Activated effector memory CD4-positive, alpha-beta T cell treated with anti-CD3 and anti-CD28 coated beads, Interleukin-2, amount 50 U/mL, for 16 hours (primary cell): ENCODE data around the gene PVALEF.

Experiments used
- DNase-seq: peaks from one replicate; pipeline ENCODE4 v3.0.0-alpha.2; 2020

The PVALEF gene

GRCh38 chr17:81165246-81166032 lies at the start of gene PVALEF:
PVALEF (plus strand) TSS chr17:81165507; CDS start chr17:81181227, 15,720 bp downstream.
- DNase-seq, result no peak

- no peak for DNase-seq
Observed at GRCh38 chr17:81115749-81116464, 49.4 kb upstream of the PVALEF start.

GRCh38 chr17:81116704-81117103 lies 48.6 kb upstream of the PVALEF start:
- DNase-seq, result no peak

GRCh38 chr17:81117672-81118198 lies 47.6 kb upstream of the PVALEF start:
- DNase-seq, result no peak

DNA sequence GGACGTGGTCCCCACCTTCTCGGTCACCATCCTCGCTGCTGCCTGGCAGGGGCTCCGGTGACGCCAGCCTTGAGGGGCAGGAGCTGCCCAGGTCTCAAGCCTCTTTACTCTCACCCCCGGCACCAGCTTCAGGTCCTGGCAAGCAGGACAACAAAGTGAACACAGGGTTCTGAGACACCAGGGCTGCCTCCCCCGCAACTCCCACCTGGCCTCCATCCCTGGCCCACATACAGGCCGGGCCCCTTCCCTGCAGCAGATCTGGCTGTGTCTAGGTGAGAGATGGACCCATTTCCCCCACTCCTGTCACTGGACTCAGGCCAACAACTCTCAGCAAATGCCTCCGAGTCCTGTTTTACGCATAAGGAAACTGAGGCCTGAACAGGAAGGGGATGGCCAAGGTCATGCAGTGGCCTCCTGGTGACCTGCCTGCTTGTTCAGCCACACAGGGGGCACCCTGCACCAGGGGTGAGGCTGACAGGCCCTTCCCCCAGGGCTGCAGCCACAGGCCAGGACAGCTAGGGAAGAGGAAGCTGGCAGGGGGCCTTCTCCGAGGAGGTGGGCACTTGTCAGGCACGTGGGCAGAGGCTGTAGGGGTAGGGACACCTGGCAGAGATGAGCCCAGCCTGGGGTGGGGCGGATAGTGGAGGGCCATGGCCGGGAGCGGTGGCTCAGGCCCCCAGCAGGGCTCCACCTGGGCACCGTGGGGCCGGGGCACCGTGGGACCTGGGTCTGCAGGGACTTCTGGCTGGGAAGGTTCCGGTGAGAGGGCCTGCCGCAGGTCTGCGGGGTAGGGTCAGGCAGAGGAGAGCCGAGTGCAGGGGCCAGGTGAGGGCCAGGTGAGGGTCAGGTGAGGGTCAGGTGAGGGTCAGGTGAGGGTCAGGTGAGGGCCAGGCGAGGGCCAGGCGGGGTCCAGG lies 46.7 kb upstream of the PVALEF start:
- no peak for DNase-seq

GRCh38 chr17:81119223-81120148 lies 45.8 kb upstream of the PVALEF start:
- peak; percentile 93 for DNase-seq

GRCh38 chr17:81120149-81120484 lies 45.2 kb upstream of the PVALEF start:
- no peak for DNase-seq

GRCh38 chr17:81120695-81121621 lies 44.3 kb upstream of the PVALEF start:
- no peak for DNase-seq

DNA sequence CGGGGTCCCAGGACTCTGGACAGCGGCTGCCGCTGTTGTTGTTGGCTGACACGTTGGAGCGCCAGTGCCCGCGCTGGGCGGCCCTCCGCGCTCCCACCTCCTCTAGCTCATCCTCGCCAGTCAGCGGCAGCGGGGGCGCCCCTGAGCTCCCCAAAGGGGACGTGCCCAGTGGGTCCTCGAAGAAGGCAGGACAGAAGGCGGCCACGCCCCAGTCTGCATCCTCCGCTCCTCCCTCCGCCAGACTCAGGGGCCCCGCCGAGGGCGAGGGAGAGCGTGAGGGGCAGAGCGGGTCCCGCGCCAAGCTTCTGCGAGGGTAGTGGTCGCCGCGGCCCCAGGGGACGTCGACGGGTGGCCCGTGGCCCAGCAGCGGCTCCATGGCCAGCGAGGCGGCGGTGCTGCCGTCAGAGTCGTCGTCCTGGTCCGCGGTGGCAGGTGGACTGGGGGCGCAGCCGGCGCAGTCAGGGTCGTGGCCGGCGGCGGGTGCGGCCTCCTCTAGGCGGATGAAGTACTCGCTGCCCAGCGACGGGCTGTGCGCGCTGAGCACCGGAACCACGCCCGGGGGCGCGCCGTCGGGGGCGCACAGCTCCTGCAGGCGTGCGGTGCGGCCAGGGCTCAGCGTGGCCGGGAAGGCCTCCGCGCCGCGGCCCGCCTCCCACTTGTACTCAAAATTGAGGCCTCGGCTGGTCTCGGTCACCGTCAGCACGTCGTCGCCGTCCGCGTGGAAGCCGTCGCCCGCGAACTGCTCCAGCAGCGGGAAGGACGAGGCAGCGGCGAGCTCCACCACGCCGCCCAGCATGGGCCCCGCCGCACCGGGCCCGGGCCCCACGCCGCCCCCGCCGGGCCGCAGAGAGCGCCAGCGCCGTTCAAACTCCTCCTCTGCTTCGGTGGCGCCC lies 43.2 kb upstream of the PVALEF start:
- no peak for DNase-seq

DNA sequence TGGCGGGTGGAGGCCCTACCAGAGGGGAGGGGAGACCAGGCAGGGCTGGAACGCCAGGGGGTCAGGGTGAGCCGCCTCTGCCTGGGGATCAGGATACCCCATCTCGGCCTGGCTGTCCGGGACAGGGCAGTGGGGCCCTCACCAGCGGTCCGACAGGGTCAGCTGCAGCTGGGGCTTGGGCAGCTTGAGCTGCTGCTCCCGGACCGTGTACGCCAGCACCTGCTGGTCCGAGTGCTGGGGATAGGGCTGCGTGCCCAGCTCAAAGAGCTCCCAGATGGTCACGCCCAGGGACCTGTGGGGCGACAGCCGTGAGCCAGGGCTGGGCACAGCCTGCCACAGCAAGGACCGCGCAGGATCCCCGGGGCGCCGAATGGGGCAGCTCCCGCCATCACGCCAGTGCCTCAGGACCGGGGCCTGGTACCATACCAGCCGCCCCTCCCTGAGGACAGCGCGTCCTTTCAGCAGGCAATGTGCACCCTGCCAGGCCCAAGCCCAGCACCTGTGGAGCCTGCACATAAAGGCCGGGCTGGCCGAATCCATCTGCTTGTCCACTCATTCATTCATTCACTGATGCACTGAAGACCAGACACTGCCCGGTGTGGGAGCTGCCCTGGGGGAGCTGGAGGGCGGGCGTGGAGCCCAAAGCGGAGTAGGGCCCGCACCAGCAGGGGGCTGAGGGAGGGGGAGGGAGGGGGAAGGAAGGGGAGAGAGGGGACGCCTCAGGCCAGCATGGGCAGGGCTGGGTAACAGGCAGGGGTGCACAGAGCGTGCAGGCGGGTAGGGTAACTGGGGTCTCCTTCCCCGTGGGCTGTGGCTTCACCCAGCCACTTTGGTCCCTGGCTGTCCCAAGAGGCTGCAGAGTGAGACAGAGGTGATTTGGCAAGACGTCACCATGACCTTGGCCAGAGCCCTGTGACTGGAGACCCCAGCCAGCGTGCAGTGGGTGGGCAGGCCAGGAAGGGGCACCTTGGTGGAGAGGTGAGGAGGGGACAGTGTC lies 42.0 kb upstream of the PVALEF start:
- DNase-seq, result no peak

DNA sequence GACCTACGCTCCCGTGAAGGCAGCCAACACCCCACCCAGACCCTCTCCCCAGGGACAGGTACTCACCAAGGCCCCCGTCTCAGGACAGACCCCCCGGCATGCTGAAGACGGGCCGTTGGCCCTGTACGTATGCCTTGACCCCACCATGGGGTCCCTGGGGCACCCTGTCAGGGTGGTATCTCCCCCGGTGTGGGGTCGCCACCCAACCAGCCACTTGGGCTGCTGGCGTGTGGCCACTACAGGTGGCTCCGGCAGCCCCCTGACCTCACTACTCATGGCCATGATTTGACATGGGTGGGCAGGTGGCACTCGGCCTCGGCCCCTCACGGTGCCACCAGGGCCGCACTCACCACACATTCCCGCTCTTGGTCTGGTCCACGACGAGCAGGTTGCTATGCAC lies 40.9 kb upstream of the PVALEF start:
- no peak for DNase-seq

DNA sequence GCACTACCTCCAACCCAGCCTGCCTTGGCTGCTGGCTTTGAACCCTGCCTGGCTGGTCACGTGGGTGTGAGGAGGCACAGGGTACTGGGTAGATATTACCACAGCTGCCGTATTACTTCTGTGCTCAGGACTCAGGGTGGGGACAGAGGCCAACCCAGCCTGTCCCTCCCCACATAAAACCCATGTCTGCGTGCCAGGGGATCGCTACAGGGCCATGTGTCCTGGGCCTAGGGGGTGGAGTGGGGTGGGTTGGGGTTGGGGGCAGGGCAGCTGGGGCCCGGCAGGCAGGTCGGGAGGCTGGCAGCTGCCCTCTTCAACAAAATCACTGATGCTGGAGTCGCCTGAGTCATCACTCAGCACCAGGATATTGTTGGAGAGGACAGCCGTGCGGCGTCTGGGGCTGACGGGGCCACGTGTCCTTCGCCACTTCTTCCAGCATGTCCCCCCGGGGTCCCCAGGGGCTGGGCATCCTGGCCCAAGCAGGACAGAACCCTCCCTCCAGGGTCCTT lies 39.7 kb upstream of the PVALEF start:
- no peak for DNase-seq

- no peak for DNase-seq
Observed at GRCh38 chr17:81126281-81127132, 38.8 kb upstream of the PVALEF start.

GRCh38 chr17:81127133-81127455 lies 38.2 kb upstream of the PVALEF start:
- no peak for DNase-seq

DNA sequence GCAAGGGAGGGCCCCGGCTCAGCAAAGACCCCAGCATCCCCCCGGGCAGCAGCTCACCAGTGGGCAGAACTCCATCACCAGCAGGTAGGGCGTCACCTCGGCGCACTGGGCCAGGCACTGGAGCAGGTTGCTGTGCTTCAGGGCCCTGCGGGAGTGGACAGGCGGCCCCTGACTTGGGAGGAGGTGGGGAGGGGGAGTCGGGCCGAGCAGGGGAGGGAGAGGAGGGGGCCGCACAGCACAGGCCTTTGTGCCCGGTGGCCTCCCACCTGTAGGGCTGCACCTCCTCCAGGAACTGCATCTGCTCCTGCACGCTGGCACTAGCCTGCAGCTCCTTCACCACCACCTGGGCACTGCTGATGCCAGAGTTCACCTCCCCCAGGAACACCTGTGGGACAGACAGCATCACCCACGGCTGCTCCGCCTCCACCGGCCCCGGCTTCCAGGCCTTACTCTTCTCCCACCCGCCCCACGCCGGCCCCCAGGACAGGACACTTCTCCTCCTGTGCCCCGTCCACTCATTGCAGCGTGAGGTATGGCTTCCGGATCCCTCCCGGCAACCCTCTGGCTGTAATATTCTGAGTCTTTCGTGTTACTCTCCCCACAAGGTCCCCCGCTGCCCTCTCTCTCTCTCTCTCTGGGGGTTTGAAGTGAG lies 37.7 kb upstream of the PVALEF start:
- no peak for DNase-seq

DNA sequence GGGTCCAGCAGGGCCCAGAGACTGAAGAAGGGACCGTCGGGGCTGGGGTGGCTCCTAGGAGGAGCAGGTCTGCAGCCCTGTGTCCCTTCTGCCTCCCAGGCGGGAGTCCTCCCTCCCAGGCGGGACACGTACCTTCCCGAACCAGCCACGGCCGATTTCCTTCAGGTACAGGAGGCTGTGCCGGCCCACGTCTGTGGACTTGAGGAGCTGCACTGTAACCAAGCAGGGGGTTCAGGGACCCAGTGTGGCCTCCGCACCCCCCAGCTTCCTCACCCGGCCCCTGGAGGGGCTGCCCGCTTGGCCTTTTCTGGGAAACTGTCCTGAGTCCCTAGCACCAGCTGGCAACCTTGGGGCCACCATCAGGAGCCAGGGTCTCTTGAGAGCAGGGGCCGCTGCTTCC lies 37.0 kb upstream of the PVALEF start:
- no peak for DNase-seq

- no peak for DNase-seq
Observed at GRCh38 chr17:81128774-81129173, 36.5 kb upstream of the PVALEF start.
